HS-27A (cell line): ENCODE data around the gene TBC1D24.

Experiments used
- DNase-seq: peaks from one replicate; pipeline ENCODE4 v3.0.0-alpha.2; 2012; ENCODE audit warnings: low read depth, missing footprints

Gene TBC1D24

DNA sequence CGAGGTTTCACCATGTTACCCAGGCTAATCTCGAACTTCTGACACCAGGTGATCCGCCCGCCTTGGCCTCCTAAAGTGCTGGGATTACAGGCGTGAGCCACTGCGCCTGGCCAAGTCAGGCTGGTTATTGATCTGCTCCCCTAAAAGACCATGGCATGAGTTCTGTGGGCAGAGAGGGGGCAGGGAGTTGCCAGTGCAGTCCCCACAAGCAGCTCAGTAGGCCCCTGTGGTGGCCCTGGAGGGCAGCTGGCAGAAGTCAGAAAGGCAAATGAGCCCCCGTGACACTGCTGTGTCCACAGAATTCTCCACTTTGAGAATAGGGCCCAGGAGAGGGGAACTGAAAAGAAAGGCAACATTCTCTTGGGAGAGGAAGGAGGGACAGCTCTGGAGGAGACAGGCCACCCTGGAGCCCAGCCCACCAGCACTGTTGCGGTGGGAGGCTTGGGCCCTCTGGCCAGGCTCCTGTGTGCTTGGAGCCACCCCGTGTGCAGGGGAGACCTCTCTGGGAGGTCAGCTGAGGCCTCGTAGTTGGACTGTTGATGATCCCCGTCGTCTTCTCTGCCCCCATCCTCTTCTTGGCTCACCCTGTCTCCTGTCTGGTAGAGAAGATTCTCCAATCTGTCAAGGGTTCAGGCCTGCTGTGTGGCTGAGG lies 43.2 kb downstream of the TBC1D24 start:
- DNase-seq: no peak

DNA sequence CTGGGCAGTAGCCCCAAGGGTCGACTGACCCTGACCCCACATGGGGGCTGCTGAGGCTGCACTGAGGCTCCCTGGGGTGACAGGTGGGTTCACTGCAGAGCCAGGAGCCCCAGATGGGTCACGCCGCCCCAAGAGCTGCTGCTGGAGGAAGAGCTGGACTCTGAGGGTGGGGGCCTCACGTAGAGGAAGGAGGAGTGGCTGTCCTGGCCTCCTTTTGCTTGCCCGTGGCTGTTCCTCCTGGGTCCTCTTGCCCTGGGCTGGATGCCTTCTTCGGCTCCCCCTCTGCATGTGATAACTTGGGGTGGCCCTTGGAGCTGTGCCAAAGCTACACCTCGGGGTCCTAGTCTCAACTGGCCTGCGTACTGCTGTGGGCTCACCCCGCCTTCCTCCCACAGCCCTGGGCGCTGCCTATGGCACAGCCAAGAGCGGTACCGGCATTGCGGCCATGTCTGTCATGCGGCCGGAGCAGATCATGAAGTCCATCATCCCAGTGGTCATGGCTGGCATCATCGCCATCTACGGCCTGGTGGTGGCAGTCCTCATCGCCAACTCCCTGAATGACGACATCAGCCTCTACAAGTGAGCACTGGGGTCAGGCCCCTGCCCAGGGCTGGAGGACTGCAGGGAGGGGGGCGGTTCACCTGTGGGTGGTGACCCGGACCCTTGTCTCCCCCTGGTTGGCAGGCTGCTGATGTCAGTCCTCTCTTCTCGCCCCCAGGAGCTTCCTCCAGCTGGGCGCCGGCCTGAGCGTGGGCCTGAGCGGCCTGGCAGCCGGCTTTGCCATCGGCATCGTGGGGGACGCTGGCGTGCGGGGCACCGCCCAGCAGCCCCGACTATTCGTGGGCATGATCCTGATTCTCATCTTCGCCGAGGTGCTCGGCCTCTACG lies 44.1 kb downstream of the TBC1D24 start:
- DNase-seq: no peak

DNA sequence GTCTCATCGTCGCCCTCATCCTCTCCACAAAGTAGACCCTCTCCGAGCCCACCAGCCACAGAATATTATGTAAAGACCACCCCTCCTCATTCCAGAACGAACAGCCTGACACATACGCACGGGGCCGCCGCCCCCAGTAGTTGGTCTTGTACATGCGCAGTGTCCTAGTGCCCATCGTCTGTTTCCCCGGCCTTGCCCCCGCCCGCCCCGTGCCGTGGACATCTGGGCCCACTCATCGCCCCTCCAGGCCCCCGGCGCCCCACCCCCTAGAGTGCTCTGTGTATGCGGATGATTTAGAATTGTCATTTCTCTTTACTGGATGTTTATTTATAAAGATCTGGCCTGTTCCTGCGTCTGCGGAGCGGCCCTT lies 44.8 kb downstream of the TBC1D24 start:
- DNase-seq: no peak

DNA sequence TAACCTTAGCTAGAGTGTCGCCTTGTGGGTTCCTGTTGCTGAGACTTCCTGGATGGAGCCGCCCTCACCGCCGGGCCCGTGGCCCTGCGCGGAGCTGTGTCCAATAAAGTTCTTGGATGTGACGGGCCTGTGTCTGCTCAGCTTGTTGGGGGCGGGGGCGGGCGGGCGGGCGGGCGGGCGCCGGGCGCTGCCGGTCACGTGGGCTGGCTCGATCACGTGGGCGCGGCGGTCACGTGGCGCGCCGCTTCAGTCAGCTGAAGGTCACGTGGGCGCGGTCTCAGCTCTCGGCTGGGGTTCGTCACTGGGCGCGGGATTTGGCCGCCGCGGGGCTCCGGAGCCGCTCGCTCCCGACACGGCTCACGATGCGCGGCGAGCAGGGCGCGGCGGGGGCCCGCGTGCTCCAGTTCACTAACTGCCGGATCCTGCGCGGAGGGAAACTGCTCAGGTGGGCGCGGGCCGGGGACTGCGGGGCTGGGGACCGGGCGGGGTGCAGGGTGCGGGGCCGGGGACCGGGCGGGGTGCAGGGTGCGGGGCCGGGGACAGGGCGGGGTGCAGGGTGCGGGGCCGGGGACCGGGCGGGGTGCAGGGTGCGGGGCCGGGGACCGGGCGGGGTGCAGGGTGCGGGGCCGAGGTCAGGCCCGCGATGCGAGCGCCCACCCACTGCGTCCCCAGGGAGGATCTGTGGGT lies 45.3 kb downstream of the TBC1D24 start, which contains the start of gene AMDHD2:
Gene AMDHD2 (plus strand): TSS at position 275 of the 687 bp plus-strand sequence. CDS start 88 bp downstream, at position 363.
- peak; percentile 51 for DNase-seq

DNA sequence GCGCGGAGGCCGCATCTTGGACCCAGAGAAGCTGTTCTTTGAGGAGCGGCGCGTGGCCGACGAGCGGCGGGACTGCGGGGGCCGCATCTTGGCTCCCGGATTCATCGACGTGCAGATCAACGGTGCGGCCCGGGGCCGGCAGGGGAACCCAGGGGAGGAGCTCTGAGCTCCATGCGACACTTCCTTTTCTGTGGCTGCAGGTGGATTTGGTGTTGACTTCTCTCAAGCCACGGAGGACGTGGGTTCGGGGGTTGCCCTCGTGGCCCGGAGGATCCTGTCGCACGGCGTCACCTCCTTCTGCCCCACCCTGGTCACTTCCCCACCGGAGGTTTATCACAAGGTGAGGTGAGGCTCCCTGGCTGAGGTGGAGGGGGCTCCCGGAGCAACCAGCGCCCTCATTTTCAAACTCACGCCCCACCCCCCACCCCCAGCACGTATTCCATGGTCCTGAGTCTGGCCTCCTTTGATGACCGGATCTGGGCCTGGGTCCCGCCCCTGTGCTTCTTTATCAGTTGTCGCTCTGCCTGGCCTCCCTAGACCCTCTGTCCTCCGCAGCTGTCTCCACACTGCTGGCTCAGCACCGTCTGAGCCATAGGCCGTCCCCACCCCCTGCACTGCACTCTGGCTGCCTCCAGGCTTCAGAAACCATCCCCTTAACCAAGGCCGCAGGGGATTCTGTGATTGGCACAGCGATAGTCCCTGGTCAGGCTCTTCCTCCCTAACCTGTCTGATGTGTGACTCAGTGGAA lies 46.0 kb downstream of the TBC1D24 start:
- no peak for DNase-seq

DNA sequence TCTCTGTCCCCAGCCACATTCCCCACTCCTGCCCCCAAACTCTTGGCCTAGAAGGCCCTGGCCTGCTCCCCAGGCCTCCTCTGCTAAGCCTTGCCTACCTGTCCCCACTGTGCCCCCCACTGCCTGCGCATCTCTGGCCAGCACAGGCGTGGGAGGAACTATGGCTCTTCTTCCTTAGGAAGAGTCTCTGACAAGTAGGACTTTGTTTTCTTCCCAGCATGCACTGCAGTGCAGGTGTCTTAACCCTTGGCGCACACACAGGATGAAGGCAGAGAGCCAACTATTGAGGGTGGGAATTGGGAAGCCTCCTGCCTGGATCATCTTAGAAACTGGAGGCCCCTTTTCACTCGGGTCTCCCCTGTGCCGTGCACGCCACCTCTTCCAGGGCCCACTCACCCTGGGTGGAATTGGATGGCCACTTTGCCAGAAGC lies 48.9 kb downstream of the TBC1D24 start:
- no peak for DNase-seq

DNA sequence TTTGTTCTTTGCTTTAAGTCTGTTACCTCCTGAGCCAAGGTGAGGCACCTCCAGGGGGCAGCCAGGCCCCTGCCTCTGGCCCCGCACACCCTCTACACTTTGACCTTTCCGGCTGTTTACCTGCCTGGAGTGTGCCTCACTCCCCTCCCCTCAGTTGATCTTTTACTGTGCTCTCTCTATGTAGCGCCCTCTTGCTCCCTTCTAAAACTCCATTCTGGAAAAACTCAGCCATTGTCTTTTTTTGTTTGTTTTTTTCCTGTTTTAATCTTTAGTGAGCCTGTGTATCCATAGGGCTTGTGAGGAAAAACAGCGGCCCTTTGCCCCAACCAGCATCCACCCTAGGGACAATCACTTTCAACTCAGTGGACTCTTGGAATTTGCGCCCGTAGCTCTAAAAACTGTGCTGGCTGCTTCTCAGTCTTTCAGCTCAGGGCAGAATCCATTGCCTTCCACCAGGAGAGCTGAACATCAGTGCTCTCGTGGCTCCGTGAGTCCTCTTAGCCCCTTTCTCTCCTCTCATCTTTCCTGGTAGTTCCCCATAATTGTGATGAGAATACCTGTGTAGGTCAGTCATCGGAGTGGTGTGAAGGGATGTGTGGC lies 49.5 kb downstream of the TBC1D24 start:
- no peak for DNase-seq

DNA sequence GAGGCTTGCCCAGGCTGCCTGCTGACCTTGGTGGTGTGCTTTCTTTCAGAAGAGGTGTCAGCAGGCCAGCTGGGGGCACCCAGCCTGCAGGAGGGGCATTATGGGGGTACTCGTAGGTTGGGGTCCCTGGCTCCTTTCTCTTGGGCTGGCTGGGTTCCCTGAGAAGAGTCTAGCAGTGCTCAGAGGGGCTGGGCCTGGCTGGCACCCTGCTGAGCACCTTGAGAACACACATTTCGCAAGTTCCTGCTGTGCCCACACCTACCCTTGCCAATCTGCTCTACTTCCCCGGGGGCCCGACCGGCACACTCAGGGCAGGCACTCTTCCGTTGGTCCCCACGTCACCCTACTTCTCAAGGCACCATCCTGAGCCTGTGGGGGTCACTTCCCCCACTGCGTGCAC lies 51.2 kb downstream of the TBC1D24 start:
- DNase-seq: no peak

DNA sequence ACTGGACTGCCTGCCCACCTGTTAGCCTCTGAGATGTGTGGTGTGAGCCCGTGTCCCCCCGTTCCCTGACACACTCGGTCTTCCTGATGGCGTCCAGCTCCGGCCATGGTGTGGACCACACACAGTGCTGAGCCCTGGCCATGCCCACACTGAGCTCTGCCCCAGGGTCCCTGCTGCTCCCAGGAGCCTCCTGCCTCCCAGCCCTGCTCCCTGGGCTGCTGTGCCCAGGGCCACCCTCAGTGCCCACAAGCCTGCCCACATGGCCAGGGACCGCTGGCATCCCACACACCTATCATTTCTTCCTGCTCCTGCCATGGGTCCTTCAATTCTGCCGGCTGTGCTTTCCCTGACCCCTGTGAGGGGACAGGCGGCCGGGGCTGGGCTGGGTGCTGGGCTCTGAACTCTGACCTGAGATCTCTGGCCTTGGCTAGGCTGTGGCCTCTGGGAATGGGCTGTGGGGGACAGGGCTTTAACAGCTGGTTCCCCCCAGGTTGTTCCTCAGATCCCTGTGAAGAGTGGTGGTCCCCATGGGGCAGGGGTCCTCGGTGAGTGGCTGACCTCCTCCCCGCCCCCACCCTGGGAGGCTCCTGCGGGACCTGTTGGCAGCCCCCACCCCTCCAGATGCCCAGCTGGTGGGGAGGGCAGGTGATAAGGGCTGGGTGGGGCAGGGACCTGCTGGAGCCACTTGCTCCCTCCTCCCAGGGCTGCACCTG lies 52.3 kb downstream of the TBC1D24 start:
- DNase-seq: no peak

DNA sequence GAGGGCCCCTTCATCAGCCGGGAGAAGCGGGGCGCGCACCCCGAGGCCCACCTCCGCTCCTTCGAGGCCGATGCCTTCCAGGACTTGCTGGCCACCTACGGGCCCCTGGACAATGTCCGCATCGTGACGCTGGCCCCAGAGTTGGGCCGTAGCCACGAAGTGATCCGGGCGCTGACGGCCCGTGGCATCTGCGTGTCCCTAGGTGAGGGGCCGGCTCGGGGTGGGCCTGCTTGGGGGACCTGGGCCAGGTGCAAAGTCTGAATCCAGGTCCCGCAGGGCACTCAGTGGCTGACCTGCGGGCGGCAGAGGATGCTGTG lies 52.8 kb downstream of the TBC1D24 start:
- no peak for DNase-seq

DNA sequence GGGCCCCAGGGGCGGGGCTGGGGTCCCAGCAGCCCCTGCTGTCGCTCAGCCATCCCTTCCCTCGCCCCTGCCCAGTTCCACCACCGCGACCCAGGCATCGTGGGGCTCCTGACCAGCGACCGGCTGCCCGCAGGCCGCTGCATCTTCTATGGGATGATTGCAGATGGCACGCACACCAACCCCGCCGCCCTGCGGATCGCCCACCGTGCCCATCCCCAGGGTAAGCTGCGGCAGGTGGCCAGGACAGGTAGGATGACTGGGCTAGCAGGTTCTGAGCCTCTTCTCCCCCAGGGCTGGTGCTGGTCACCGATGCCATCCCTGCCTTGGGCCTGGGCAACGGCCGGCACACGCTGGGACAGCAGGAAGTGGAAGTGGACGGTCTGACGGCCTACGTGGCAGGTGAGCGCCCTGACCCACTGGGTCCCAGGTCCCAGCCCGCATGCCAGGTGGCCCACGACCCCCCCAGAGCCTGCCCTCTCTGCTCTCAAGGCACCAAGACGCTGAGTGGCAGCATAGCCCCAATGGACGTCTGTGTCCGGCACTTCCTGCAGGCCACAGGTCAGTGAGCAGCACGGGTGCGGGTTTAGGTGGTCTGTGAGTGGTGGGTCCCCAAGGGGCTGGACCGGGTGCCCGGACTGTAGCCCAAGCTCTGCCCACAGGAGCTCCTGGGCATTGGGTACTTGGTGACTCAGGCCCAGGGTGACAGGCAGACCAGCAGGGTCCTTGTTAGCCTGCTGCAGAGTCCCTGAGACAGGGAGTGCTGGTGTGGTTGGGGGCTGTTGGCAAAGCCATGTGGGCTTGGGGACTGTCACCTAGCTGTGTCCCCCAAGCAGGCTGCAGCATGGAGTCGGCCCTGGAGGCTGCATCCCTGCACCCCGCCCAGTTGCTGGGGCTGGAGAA lies 53.5 kb downstream of the TBC1D24 start:
- no peak for DNase-seq

DNA sequence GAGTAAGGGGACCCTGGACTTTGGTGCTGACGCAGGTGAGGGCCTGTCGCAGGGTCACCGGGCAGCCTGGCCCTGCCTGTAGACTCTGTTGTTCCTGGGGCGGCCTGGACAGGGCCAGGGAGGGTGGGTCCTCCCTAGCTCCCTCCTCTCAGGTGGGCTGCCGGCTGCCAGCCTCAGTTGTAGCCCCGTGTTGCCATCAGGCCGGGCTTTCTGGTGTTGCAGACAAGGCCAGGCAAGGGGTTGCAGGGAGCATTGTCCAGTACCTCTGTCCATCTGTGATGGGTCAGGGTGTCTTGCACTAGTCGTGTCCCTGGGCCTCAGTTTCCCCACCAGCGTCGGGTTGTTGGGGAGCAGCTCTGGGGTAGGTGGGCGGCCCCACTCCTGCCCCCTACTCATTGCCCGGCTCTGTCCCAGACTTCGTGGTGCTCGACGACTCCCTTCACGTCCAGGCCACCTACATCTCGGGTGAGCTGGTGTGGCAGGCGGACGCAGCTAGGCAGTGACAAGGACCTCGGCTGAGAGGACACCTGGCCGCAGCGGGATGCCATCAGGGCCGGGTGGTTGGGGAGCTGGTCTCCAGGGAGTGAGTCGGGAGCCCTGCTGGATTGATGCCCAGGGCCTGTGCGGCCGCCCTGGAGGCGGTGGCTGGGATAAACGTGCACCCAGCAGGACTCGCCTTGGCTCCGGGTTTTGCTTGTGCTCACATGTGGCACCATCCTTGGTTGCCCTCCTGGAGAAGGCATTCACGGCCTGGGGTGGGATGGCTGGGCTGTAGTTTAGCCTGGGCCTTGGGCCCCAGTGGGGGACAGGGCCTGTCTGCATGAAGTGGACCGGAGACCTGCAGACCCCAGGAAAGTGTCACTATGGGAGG lies 54.4 kb downstream of the TBC1D24 start:
- DNase-seq: no peak

DNA sequence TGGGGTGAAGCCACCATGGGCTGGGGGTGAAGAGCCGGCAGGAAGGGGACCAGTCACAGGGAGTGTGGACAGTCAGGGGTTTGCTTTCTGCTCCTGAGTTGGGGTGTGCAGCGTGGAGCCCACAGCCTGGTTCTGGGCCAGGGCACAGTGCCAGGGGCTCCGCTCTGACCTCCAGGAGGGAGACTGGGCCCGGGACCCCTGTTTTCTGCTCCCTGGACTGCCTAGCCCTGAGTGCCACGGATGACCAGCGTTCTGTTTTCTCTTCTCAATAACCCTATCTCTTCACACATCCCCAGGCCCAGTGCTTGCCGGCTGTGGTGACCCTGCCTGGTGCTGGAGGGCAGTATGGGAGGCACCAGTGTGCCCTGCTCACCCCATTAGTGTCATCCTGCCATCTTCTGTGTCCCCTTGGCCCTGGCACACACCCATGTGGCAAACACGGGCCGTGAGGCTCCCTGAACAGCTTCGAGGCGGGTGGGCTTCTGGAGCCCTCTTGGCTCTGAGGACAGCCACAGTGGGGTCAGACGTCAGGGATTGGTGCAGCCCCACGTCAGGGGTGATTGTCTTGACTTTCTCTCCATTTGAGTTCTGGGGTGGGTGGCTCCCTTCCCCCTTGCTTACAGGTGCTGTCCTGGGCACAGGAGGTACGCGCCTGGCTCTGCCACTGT lies 55.2 kb downstream of the TBC1D24 start:
- no peak for DNase-seq

DNA sequence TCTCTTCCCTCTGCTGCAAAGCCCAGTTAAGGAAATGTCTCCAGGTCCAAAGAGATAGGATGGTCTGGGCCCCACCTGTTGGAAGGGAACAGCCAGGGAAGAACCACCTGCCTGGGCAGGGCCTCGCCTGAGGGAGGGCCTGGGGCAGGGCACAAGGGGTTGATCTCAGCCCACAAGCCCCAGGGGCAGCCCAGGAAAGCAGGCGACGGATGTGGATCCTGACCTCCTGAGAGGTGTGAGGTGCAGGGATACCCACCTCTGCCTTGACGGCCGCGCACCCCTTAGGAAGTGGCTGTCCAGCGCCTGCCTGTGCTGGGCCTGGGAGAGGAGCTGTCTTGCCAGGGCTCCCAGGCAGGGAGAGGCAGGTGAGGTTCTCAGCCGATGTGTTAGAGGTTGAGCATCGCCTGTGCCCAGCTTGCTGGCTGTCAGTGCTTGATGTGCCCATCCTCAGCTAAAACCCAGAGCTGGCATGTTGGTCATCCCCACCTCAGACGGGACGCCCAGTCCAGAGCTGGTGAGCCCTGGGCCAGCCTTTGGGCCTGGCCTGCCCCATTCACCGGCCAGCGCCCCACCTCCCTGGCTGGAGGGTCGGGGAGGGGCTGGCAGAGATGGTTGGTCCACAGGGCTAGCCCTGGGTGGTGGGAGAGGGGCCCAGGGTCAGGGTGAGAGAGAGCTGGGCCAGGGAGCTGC lies 55.8 kb downstream of the TBC1D24 start:
- no peak for DNase-seq

DNA sequence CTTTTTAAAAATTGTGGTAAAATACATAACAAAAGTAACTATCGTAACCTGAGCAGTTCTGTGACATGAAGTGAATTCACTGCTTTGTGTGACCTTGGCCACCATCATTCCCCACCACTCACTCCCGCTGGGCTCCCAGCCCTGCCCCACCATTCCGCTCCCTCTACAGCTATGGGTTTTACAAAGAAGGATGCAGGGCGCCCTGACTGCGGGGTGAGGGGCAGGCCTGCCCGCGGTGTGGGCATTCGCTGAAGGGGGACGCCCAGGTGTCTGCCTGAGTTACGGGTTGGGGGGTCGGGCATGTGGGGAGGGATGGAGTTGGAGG lies 56.4 kb downstream of the TBC1D24 start, which contains the start of gene CEMP1:
Gene CEMP1 (minus strand): TSS at position 38 of the 325 bp plus-strand sequence. CDS start 335 bp downstream, outside the sequence.
- no peak for DNase-seq

DNA sequence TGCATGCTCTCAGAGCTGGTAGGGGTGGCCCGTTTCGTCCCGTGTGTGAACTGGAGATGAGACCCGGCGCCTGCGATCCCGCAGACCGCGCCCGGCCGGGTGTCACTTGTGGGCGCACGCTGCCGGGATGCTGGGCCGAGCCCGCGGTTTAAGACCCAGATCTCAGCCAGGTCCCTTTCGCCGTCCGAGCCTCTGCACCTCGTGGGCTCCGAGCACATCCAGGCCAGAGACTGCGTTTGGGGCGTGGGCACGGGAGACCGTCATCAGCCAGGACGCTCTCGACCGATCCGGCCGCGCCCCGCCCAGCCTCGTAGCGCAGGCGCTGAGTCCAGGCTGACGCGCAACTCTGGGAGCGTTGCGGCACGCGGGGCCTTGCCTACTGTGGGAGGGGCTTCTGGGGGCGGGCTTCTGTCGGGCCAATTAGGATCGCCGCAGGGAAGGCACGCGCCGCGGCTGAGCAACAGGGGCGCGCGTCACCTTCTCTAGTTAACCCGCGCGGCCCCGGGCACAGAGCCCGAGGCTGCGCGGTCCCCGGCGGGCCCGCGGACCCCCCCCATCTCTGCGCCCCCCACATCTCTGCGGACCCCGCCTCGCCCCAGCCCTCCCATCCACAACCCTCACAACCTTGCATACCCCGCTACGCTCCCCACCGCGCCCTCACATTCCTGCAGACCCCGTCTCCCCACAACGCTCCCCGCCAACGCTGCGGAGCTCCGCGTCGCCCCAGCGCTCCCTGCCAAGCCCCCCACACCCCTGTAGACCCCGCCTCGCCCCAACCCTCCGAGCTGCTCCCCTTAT lies 57.0 kb downstream of the TBC1D24 start:
- peak; percentile 81 for DNase-seq

DNA sequence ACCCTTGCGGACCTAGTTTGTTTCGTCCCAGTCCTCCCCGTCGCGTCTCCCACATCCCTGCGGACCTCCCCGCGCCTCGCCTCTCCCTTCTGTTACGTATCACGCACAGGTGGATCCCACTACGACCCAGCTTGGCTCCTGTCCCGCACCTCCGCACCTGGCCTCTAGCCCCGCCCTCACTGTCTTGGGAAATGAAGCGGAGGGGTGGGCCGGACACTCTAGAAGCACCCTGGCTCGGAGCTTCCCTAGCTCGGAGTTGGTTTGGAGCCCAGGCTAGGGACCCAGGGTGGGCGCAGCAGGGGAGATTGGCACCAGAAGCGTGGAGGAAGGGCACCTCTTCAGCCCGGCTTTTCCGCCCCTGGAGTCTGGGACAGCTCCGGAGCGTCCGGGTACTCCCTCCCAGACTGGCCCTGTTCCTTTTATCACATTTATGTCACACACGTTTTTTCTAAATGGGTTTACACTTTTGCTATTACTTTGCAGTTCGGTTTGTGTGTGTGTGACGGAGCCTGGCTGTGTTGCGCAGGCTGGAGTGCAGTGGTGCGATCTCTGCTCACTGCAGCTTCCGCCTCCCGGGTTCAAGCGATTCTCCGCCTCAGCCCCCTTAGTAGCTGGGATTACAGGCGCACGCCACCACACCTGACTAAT lies 57.7 kb downstream of the TBC1D24 start:
- DNase-seq: no peak
